HL-60 (cell line): ENCODE data around the gene MROH2A.

Experiments
- CTCF ChIP-seq: IDR thresholded peaks from one replicate; pipeline ENCODE4 v1.5.1; 2011; ENCODE audit warnings: low read length, control low read depth, inconsistent platforms; ENCODE audit not compliant: insufficient read depth
- GABPA ChIP-seq: IDR thresholded peaks from 2 replicates; pipeline ENCODE4 v1.6.1; 2012; ENCODE audit warnings: low read depth
- POLR2AphosphoS5 ChIP-seq: IDR thresholded peaks from 2 replicates; pipeline ENCODE4 v1.6.1; 2012; ENCODE audit warnings: low read depth
- REST ChIP-seq: IDR thresholded peaks from 2 replicates; pipeline ENCODE4 v1.6.1; 2012; ENCODE audit warnings: low read depth; ENCODE audit not compliant: insufficient replicate concordance
- SPI1 ChIP-seq: IDR thresholded peaks from 2 replicates; pipeline ENCODE4 v1.6.1; 2012; ENCODE audit warnings: low read depth, mild to moderate bottlenecking, borderline replicate concordance

GRCh38 chr2:233799716-233800115 is 21.6 kb downstream of the MROH2A start:
- TF ChIP-seq CTCF = no peak
- no peak for TF ChIP-seq GABPA
- no peak for TF ChIP-seq REST
- no peak for TF ChIP-seq POLR2AphosphoS5
- TF ChIP-seq SPI1 = no peak
